Activated naive CD8-positive, alpha-beta T cell treated with anti-CD3 and anti-CD28 coated beads for 36 hours (primary cell): ENCODE results near the gene RCC2. TPM values are rescaled to one million over a fixed set of nuclear protein-coding genes. Genes with fewer than 3 reads are reported as not detected.

Source experiments
- total RNA-seq, 2 experiments: library from RNA; stranded (reverse); gene quantifications; one replicate each; pipeline ENCODE4 v1.2.3, GENCODE V29; 2021

RCC2 gene
- total RNA-seq, 2 experiments from 2014 or later = 192 to 196 TPM

Other genes with a start within 250 kb of the RCC2 start
- gene PADI1, start 234.5 kb downstream of the RCC2 start, total RNA-seq = not detected
- not detected for gene PADI3, start 190.6 kb downstream of the RCC2 start, total RNA-seq
- 1 to 10 TPM; 3.7 to 4.2 TPM for gene PADI4, start 131.5 kb downstream of the RCC2 start, total RNA-seq
- gene PADI6, start 67.5 kb downstream of the RCC2 start, total RNA-seq = not detected
- gene ARHGEF10L, start 100.0 kb upstream of the RCC2 start, total RNA-seq = not detected